ENCODE data around the gene DMD. TPM values are rescaled to one million over a fixed set of nuclear protein-coding genes. Genes with fewer than 3 reads are reported as not detected.

The DMD gene
- total RNA-seq, 1 experiment from 2014 or later: 19.3 TPM

DNA sequence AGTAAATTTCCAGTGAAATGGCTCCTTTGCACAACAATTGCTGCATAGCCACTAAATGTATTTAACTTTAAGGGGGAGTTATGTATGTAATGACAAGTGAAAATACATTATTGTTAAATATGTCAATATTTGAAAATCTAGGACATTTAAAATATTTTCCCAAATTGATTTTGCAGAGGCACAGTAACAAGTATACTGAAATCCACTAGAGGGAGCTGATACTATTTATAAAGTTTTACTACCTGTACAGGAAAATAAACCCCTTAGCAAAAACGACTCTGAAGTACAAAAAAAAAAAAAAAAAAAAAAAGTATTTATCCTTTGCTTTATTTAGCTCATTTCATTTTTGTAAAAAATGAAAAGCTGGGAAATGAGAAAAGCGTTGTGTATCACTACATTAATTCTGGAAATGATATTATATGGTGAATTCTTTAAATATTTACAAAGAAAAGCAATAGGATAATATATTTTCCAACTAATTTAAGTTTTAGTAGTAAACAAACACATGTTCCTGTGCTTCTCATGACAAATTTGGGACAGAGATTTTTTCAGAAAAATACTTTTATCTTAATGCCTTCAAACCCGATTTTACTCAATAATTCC, 727.7 kb downstream of the DMD start:
- no TSS peak for BruUV-seq (replicated peaks)
- no peak overlapping the region for H3K4me3 Mint-ChIP-seq (ENCODE audit: unreplicated experiment)
- DNase-seq (ENCODE audit: unreplicated experiment): no peak
- ChIA-PET CTCF (interaction anchor here (0.6 to 1.1 kb wide), 8 partner anchors 34 to 1851 kb away, joined by 3 to 8 read pairs (median 4); no protein-coding TSS in a partner anchor), POLR2A (no interaction called here)
- peaks cover 27% of the 10 kb centered on the region for H3K27me3 Mint-ChIP-seq (ENCODE audit: insufficient read depth, unreplicated experiment)
- TF ChIP-seq, protein P1, sequence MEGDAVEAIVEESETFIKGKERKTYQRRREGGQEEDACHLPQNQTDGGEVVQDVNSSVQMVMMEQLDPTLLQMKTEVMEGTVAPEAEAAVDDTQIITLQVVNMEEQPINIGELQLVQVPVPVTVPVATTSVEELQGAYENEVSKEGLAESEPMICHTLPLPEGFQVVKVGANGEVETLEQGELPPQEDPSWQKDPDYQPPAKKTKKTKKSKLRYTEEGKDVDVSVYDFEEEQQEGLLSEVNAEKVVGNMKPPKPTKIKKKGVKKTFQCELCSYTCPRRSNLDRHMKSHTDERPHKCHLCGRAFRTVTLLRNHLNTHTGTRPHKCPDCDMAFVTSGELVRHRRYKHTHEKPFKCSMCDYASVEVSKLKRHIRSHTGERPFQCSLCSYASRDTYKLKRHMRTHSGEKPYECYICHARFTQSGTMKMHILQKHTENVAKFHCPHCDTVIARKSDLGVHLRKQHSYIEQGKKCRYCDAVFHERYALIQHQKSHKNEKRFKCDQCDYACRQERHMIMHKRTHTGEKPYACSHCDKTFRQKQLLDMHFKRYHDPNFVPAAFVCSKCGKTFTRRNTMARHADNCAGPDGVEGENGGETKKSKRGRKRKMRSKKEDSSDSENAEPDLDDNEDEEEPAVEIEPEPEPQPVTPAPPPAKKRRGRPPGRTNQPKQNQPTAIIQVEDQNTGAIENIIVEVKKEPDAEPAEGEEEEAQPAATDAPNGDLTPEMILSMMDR (IDR thresholded peaks at IDR 0.05; ENCODE audit: unreplicated experiment): peak; percentile 33
- H3K9me3 Mint-ChIP-seq (ENCODE audit: unreplicated experiment): no peaks in the 10 kb centered on the region
- no peaks in the 10 kb centered on the region for H3K36me3 Mint-ChIP-seq (ENCODE audit: insufficient read depth, unreplicated experiment)
- no peak overlapping the region for H3K27ac Mint-ChIP-seq (ENCODE audit: low read depth, unreplicated experiment)
- H3K4me1 Mint-ChIP-seq (ENCODE audit: insufficient read depth, unreplicated experiment): no peaks in the 10 kb centered on the region
- intact Hi-C loops (cut with micrococcal nuclease): loop anchor here (1.0 to 10.0 kb wide), 2 partner anchors 190 to 1801 kb away; no protein-coding TSS in a partner anchor

DNA sequence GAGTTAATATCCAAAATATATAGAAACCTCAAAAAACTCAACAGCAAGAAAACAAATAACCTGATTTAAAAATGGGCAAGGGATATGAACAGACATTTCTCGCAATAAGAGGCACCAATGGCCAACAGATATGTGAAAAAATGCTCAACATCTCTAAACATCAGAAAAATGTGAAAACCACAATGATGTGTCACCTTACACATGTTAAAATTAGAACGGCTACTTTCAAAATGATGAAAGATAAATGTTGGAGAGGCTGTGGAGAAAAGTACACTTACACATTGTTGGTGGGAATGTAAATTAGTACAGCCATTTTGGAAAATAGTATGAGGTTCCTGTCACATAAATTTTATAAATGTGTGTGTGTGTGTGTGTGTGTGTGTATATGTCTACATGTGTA, 731.3 kb downstream of the DMD start:
- CTCF ChIA-PET: no interaction called here
- H3K36me3 Mint-ChIP-seq (ENCODE audit: insufficient read depth, unreplicated experiment): no peaks in the 10 kb centered on the region
- no peaks in the 10 kb centered on the region for H3K9me3 Mint-ChIP-seq (ENCODE audit: unreplicated experiment)
- H3K27me3 Mint-ChIP-seq (ENCODE audit: insufficient read depth, unreplicated experiment): peaks cover 49% of the 10 kb centered on the region
- intact Hi-C loops (cut with micrococcal nuclease): loop anchor here (10.0 kb wide), 1 partner anchor 1805 kb away; no protein-coding TSS in a partner anchor
- TF ChIP-seq, protein P1 (IDR thresholded peaks at IDR 0.05; ENCODE audit: unreplicated experiment): no peak
- BruUV-seq (replicated peaks): no TSS peak
- no peak for DNase-seq (ENCODE audit: unreplicated experiment)
- H3K4me1 Mint-ChIP-seq (ENCODE audit: insufficient read depth, unreplicated experiment): no peaks in the 10 kb centered on the region
- no peak overlapping the region for H3K4me3 Mint-ChIP-seq (ENCODE audit: unreplicated experiment)
- POLR2A ChIA-PET: no interaction called here
- no peak overlapping the region for H3K27ac Mint-ChIP-seq (ENCODE audit: low read depth, unreplicated experiment)

DNA sequence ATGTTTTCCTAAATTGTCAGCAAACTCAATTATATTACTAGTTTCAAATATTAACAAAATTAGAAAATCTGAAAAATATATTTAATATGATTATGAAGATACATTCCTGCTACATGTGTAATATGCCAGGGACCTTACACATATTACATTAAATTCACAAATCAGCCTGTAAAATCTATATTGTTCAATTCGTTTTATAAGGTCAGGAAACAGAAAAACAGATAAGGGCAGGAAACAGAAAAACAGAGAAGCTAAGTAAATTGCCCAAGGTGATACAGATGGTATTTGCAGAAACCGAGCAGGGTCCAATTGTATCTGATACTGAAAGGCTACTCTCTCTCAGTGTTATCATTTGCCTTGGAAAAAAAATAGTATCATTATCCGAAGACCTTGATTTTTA, 739.0 kb downstream of the DMD start:
- no peak for DNase-seq (ENCODE audit: unreplicated experiment)
- intact Hi-C loops (cut with micrococcal nuclease): no loop called here
- Mint-ChIP-seq H3K27me3 (ENCODE audit: insufficient read depth, unreplicated experiment) (peaks cover 36% of the 10 kb centered on the region), H3K4me3 (ENCODE audit: unreplicated experiment) (no peak overlapping the region), H3K9me3 (ENCODE audit: unreplicated experiment) (no peaks in the 10 kb centered on the region), H3K4me1 (ENCODE audit: insufficient read depth, unreplicated experiment) (no peaks in the 10 kb centered on the region), H3K36me3 (ENCODE audit: insufficient read depth, unreplicated experiment) (no peaks in the 10 kb centered on the region), H3K27ac (ENCODE audit: low read depth, unreplicated experiment) (no peak overlapping the region)
- ChIA-PET CTCF (no interaction called here), POLR2A (no interaction called here)
- TF ChIP-seq, protein P1 (IDR thresholded peaks at IDR 0.05; ENCODE audit: unreplicated experiment): no peak
- no TSS peak for BruUV-seq (replicated peaks)

DNA sequence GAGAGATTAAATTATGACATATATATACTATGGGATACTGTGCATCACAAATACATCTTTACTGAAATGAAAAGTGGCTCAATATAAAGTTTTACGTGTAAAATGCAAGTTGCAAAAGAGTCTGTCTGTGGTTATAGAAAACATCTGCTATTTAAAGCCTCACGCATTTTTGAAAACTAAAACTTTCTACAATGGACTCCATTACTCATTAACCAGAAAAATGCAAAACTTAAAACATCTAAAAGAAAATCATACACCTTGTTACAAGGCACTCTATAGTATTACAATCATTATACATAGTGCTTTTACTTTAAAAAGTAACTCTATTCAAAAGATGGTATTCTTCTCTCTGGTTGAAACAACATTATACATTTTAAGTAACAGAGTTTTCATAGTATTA, 755.6 kb downstream of the DMD start:
- TF ChIP-seq, protein P1 (IDR thresholded peaks at IDR 0.05; ENCODE audit: unreplicated experiment): no peak
- H3K4me1 Mint-ChIP-seq (ENCODE audit: insufficient read depth, unreplicated experiment): no peaks in the 10 kb centered on the region
- H3K36me3 Mint-ChIP-seq (ENCODE audit: insufficient read depth, unreplicated experiment): no peaks in the 10 kb centered on the region
- BruUV-seq (replicated peaks): no TSS peak
- peaks cover 44% of the 10 kb centered on the region for H3K27me3 Mint-ChIP-seq (ENCODE audit: insufficient read depth, unreplicated experiment)
- no peak for DNase-seq (ENCODE audit: unreplicated experiment)
- H3K27ac Mint-ChIP-seq (ENCODE audit: low read depth, unreplicated experiment): no peak overlapping the region
- ChIA-PET POLR2A (no interaction called here), CTCF (no interaction called here)
- intact Hi-C loops (cut with micrococcal nuclease): no loop called here
- H3K9me3 Mint-ChIP-seq (ENCODE audit: unreplicated experiment): no peaks in the 10 kb centered on the region
- H3K4me3 Mint-ChIP-seq (ENCODE audit: unreplicated experiment): no peak overlapping the region

All from MCF 10A (cell line).